Panc1 (cell line): ENCODE results near the gene CHST9.

ENCODE experiments used
- CTCF ChIP-seq: fragments of 450-650 bp; IDR thresholded peaks from 2 replicates; pipeline ENCODE4 v1.5.1; 2017; ENCODE audit warnings: mild to moderate bottlenecking
- POLR2AphosphoS5 ChIP-seq: IDR thresholded peaks from 2 replicates; pipeline ENCODE4 v1.6.1; 2012; ENCODE audit warnings: mild to moderate bottlenecking, low read depth, low read length, moderate library complexity

- TF ChIP-seq CTCF (no peak), POLR2AphosphoS5 (no peak)
These were observed 176.5 kb downstream of the CHST9 start for GRCh38 chr18:27008575-27008974.
